C1 segment of cervical spinal cord (tissue), 14 donors: ENCODE results near the gene MICAL3.

Experiments
- DNase-seq, 14 donors: peaks; one replicate each; lab custom pipeline; 2025; lab: John Stamatoyannopoulos, UW

The MICAL3 gene

GRCh38 chr22:17976121-17976520, 48.2 kb downstream of the MICAL3 start:
- no peak for DNase-seq

- DNase-seq = no peak
These were observed 49.5 kb downstream of the MICAL3 start for GRCh38 chr22:17974703-17975372.

- DNase-seq = no peak
These were observed 50.3 kb downstream of the MICAL3 start for GRCh38 chr22:17974087-17974486.

GRCh38 chr22:17973217-17973616, 51.1 kb downstream of the MICAL3 start:
- no peak for DNase-seq

- no peak for DNase-seq
These were observed 51.8 kb downstream of the MICAL3 start for GRCh38 chr22:17972385-17973191.

GRCh38 chr22:17971711-17972110, 52.6 kb downstream of the MICAL3 start:
- DNase-seq = no peak

- no peak for DNase-seq
These were observed 54.1 kb downstream of the MICAL3 start for GRCh38 chr22:17970201-17970708.

GRCh38 chr22:17969701-17970113, 54.7 kb downstream of the MICAL3 start:
- DNase-seq = no peak

- no peak for DNase-seq
These were observed 56.2 kb downstream of the MICAL3 start for GRCh38 chr22:17968126-17968525.

- DNase-seq = no peak
These were observed 58.0 kb downstream of the MICAL3 start for GRCh38 chr22:17966403-17966717.

- no peak for DNase-seq
These were observed 58.6 kb downstream of the MICAL3 start for GRCh38 chr22:17965538-17966402.

GRCh38 chr22:17964643-17965042, 59.7 kb downstream of the MICAL3 start:
- DNase-seq = no peak

- DNase-seq = no peak
These were observed 60.2 kb downstream of the MICAL3 start for GRCh38 chr22:17964156-17964555.

- no peak for DNase-seq
These were observed 61.3 kb downstream of the MICAL3 start for GRCh38 chr22:17963015-17963414.

GRCh38 chr22:17962168-17962567, 62.2 kb downstream of the MICAL3 start:
- peak in 1 of 14 donors; percentile 69 for DNase-seq

GRCh38 chr22:17961446-17961729, 63.0 kb downstream of the MICAL3 start:
- no peak for DNase-seq

- DNase-seq = no peak
These were observed 63.5 kb downstream of the MICAL3 start for GRCh38 chr22:17960695-17961445.

GRCh38 chr22:17960011-17960410, 64.3 kb downstream of the MICAL3 start:
- DNase-seq = no peak

- no peak for DNase-seq
These were observed 66.2 kb downstream of the MICAL3 start for GRCh38 chr22:17958166-17958565.

GRCh38 chr22:17957693-17958092, 66.7 kb downstream of the MICAL3 start:
- DNase-seq = no peak

- no peak for DNase-seq
These were observed 67.2 kb downstream of the MICAL3 start for GRCh38 chr22:17957204-17957603.

- no peak for DNase-seq
These were observed 67.7 kb downstream of the MICAL3 start for GRCh38 chr22:17956630-17957029.
